Measurements from ENCODE around the gene TSSK6. TPM values are rescaled to one million over a fixed set of nuclear protein-coding genes. Genes with fewer than 3 reads are reported as not detected.

The TSSK6 gene
- total and polyA plus RNA-seq, 2 of the 4 experiments (the other 2 are of a cell fraction) = 1.3 to 2.2 TPM

DNA sequence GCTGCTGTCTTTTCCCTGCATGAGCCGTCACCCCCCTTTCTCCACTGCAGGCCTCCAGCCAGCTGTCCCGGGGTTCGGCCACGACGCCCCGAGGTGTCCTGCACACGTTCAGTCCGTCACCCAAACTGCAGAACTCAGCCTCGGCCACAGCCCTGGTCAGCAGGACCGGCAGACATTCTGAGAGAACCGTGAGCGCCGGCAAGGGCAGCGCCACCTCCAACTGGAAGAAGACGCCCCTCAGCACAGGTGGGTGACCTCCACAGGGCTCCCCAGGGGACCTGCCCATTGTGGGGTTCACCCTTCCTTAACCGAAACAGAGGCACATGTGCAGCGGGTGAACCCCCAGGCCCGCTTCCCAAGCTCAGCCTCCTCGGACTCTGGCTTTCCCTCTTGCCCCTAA, 13.1 kb downstream of the TSSK6 start:
- Histone ChIP-seq H3K4me2 (ENCODE audit: low read depth, low read length) (no peak overlapping the region), H4K20me1 (ENCODE audit: insufficient read depth, low read length) (no peaks in the 10 kb centered on the region), H2BK20ac (ENCODE audit: low read depth, low read length) (no peak overlapping the region), H3K27me3 (ENCODE audit: control insufficient read depth, insufficient read depth, low read length) (no peaks in the 10 kb centered on the region), H2BK15ac (ENCODE audit: low read depth, low read length) (no peak overlapping the region), H3K4ac (ENCODE audit: low read depth, low read length) (no peak overlapping the region), H3K27ac (ENCODE audit: insufficient read depth, low read length) (no peak overlapping the region), H4K91ac (ENCODE audit: insufficient read depth, low read depth, low read length) (no peak overlapping the region), H3K23ac (ENCODE audit: low read depth, low read length) (no peak overlapping the region), H3K9ac (ENCODE audit: low read depth, low read length) (no peak overlapping the region), H3K36me3 (ENCODE audit: control insufficient read depth, insufficient read depth, low read length) (peaks cover 74% of the 10 kb centered on the region), H3K18ac (ENCODE audit: low read depth, low read length) (no peak overlapping the region), H3K79me1 (ENCODE audit: low read depth in 1 of 2, low read length in 2 of 2) (peaks cover 7 to 18% of the 10 kb centered on the region in 2 experiments; a peak in 3 of 4 replicates), H2AK5ac (ENCODE audit: low read depth, low read length) (no peak overlapping the region), H2AK9ac (replicated peaks; ENCODE audit: low read depth, low read length, poor library complexity) (no peak overlapping the region), H4K8ac (ENCODE audit: low read depth in 2 of 2, low read length in 2 of 2) (no peak overlapping the region), H3K4me1 (ENCODE audit: control insufficient read depth, insufficient read depth, low read length) (no peaks in the 10 kb centered on the region), H3K56ac (ENCODE audit: extremely low read depth, insufficient read depth, low read length) (no peak overlapping the region), H2BK120ac (ENCODE audit: low read depth, low read length) (no peak overlapping the region), H3K9me1 (ENCODE audit: insufficient read depth, low read length) (no peaks in the 10 kb centered on the region; the same call in 1 of the 2 replicates), H2AFZ (replicated peaks; ENCODE audit: low read length, poor library complexity) (no peak overlapping the region), H3K4me3 (ENCODE audit: insufficient read depth, low read depth, low read length) (no peak overlapping the region), H4K5ac (ENCODE audit: low read depth, low read length) (no peak overlapping the region), H2BK5ac (ENCODE audit: low read depth, low read length, poor library complexity, severe bottlenecking) (no peak overlapping the region), H3K9me3 (ENCODE audit: control insufficient read depth, insufficient read depth, low read length) (no peaks in the 10 kb centered on the region), H3K14ac (replicated peaks; ENCODE audit: low read depth, low read length) (no peak overlapping the region)
- DNase-seq (no peak), ATAC-seq (ENCODE audit: low read depth) (no peak)
- no peak for TF ChIP-seq MAFK (IDR thresholded peaks at IDR 0.05; ENCODE audit: low read depth, low read length)
- TF ChIP-seq CHD1 (IDR thresholded peaks at IDR 0.05; ENCODE audit: low read depth, low read length) = no peak
- TF ChIP-seq NFE2L2 (IDR thresholded peaks at IDR 0.05; ENCODE audit: low read depth, low read length) = no peak
- no peak for TF ChIP-seq CEBPB (IDR thresholded peaks at IDR 0.05; ENCODE audit: low read depth, low read length)
- TF ChIP-seq RCOR1 (IDR thresholded peaks at IDR 0.05; ENCODE audit: insufficient replicate concordance, low read length) = no peak
- no peak for TF ChIP-seq MAZ (IDR thresholded peaks at IDR 0.05; ENCODE audit: borderline replicate concordance, low read depth, low read length)
- TF ChIP-seq, protein P1, sequence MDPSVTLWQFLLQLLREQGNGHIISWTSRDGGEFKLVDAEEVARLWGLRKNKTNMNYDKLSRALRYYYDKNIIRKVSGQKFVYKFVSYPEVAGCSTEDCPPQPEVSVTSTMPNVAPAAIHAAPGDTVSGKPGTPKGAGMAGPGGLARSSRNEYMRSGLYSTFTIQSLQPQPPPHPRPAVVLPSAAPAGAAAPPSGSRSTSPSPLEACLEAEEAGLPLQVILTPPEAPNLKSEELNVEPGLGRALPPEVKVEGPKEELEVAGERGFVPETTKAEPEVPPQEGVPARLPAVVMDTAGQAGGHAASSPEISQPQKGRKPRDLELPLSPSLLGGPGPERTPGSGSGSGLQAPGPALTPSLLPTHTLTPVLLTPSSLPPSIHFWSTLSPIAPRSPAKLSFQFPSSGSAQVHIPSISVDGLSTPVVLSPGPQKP (IDR thresholded peaks at IDR 0.05; ENCODE audit: borderline replicate concordance, low read depth, low read length) = no peak
- TF ChIP-seq RAD21 (IDR thresholded peaks at IDR 0.05; ENCODE audit: low read length) = no peak
- TF ChIP-seq, protein P2, sequence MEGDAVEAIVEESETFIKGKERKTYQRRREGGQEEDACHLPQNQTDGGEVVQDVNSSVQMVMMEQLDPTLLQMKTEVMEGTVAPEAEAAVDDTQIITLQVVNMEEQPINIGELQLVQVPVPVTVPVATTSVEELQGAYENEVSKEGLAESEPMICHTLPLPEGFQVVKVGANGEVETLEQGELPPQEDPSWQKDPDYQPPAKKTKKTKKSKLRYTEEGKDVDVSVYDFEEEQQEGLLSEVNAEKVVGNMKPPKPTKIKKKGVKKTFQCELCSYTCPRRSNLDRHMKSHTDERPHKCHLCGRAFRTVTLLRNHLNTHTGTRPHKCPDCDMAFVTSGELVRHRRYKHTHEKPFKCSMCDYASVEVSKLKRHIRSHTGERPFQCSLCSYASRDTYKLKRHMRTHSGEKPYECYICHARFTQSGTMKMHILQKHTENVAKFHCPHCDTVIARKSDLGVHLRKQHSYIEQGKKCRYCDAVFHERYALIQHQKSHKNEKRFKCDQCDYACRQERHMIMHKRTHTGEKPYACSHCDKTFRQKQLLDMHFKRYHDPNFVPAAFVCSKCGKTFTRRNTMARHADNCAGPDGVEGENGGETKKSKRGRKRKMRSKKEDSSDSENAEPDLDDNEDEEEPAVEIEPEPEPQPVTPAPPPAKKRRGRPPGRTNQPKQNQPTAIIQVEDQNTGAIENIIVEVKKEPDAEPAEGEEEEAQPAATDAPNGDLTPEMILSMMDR (conservative IDR thresholded peaks at IDR 0.05; ENCODE audit: low read depth, low read length) = no peak
- TF ChIP-seq POLR2A (IDR thresholded peaks at IDR 0.05; ENCODE audit: low read depth, low read length) = no peak
- TF ChIP-seq SMC3 (IDR thresholded peaks at IDR 0.05; ENCODE audit: low read depth, low read length) = no peak
- no peak for TF ChIP-seq RFX5 (IDR thresholded peaks at IDR 0.05; ENCODE audit: low read depth, low read length)
- no peak for TF ChIP-seq FOS (IDR thresholded peaks at IDR 0.05; ENCODE audit: low read depth, low read length)
- no peak for TF ChIP-seq MXI1 (IDR thresholded peaks at IDR 0.05; ENCODE audit: borderline replicate concordance, low read depth, low read length)
- TF ChIP-seq, protein P3, sequence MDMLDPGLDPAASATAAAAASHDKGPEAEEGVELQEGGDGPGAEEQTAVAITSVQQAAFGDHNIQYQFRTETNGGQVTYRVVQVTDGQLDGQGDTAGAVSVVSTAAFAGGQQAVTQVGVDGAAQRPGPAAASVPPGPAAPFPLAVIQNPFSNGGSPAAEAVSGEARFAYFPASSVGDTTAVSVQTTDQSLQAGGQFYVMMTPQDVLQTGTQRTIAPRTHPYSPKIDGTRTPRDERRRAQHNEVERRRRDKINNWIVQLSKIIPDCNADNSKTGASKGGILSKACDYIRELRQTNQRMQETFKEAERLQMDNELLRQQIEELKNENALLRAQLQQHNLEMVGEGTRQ (IDR thresholded peaks at IDR 0.05; ENCODE audit: low read depth, low read length) = no peak
- TF ChIP-seq BHLHE40 (IDR thresholded peaks at IDR 0.05; ENCODE audit: low read depth, low read length) = no peak
- intact Hi-C loops (cut with micrococcal nuclease) (no loop called here), in situ Hi-C loops (cut with MboI; ENCODE audit: low sequenced_read_pairs) (no loop called here), dilution Hi-C loops (cut with HindIII; ENCODE audit: low sequenced_read_pairs, unreplicated experiment) (no loop called here)
- ChIA-PET CTCF (no interaction called here), POLR2A (ENCODE audit: unreplicated experiment) (no interaction called here)
- WGBS, 2 experiments (ENCODE audit: extremely low coverage in 2 of 2, insufficient read length in 1 of 2) = 91% methylated on average over 9 of the region's 19 CpGs; no CpG with 5 or more reads in 1 of the 2 experiments
- BruUV-seq (replicated peaks) = no TSS peak

Measured in IMR-90 (cell line).